HG03108 (cell line): ENCODE measurements around the gene SBNO2.

Experiments
- ATAC-seq: cut with Tn5 transposase; IDR thresholded peaks from one replicate; pipeline ENCODE4 v1.9.1; 2021; ENCODE audit warnings: moderate library complexity; ENCODE audit not compliant: unreplicated experiment

The SBNO2 gene

GRCh38 chr19:1063909-1064660 lies 110.0 kb downstream of the SBNO2 start:
- ATAC-seq, result no peak

GRCh38 chr19:1063030-1063908 lies 110.8 kb downstream of the SBNO2 start:
- no peak for ATAC-seq

- ATAC-seq, result no peak
These were observed 111.6 kb downstream of the SBNO2 start for GRCh38 chr19:1062387-1063029.

GRCh38 chr19:1061987-1062386 lies 112.1 kb downstream of the SBNO2 start:
- ATAC-seq, result no peak

GRCh38 chr19:1060689-1061088 lies 113.4 kb downstream of the SBNO2 start:
- no peak for ATAC-seq

GRCh38 chr19:1058112-1058511 lies 116.0 kb downstream of the SBNO2 start:
- no peak for ATAC-seq
